Omental fat pad (tissue), 4 donors: Measurements from ENCODE around the gene ZNF514. TPM values are rescaled to one million over a fixed set of nuclear protein-coding genes. Genes with fewer than 3 reads are reported as not detected.

Experiments used
- ATAC-seq: fragments of 150-250 bp; one replicate; pipeline ENCODE4 v1.9.1; 2016; ENCODE audit warnings: mild to moderate bottlenecking, moderate library complexity; ENCODE audit not compliant: low FRiP score
- DNase-seq: peaks from one replicate; pipeline ENCODE4 v3.0.0-alpha.2; 2019; ENCODE audit warnings: low spot score
- total RNA-seq, 4 donors: library from RNA; depleted of rRNA; stranded (reverse); fragments of >200 nt; gene quantifications; one replicate each; pipeline ENCODE4 v1.1.0, GENCODE V29; 2016
- TF ChIP-seq, protein P1 (sequence below), 3 donors: fragments of 450-650 bp; IDR thresholded peaks; one replicate each; pipeline ENCODE4 v1.5.1; 2016 to 2017; ENCODE audit warnings: antibody characterized with exemption in 3 of 3, mild to moderate bottlenecking in 3 of 3, moderate library complexity in 2 of 3

The ZNF514 gene
- total RNA-seq, 4 donors from 2014 or later, result 11.0 to 28.2 (median 11.4) TPM

DNA sequence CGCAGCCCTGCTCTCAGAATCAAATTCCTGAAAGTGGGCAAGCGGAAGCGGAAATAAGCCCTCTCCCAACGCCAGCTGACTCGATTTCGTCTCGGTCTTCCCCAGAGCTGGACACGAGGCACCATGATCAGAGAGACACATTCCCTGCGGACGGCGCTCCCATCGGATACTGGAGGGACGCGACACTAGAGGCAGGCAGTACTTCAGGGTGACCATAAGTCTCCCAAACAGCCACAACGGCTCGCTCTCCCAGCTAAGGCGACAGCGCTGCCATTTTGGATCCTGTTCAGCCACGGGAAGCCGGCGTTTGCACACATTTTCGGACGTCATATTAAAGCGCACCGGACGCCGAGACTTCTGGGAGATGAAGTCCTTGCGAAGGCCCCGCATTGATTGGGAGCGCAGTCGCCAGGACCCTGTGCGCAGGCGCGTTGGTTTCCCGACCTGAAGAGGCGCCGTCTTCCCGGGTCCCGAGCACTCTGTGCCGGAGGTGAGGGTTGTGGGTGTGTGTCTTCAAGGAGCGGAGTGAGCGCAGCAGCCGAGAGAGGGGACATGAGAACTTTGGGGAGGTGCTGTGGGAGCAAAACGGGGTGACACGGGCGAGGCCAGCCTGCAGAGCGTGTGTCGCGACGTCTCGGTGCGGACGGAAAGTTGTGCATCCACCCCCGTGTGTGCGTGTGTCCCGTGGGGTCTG, 5.9 kb upstream of the ZNF514 start, which contains the start of gene ZNF2:
TSS of gene ZNF2 (plus strand) at position 439 of the 694 bp plus-strand sequence. CDS start 10,418 bp downstream, outside the sequence.
- TF ChIP-seq, protein P1, sequence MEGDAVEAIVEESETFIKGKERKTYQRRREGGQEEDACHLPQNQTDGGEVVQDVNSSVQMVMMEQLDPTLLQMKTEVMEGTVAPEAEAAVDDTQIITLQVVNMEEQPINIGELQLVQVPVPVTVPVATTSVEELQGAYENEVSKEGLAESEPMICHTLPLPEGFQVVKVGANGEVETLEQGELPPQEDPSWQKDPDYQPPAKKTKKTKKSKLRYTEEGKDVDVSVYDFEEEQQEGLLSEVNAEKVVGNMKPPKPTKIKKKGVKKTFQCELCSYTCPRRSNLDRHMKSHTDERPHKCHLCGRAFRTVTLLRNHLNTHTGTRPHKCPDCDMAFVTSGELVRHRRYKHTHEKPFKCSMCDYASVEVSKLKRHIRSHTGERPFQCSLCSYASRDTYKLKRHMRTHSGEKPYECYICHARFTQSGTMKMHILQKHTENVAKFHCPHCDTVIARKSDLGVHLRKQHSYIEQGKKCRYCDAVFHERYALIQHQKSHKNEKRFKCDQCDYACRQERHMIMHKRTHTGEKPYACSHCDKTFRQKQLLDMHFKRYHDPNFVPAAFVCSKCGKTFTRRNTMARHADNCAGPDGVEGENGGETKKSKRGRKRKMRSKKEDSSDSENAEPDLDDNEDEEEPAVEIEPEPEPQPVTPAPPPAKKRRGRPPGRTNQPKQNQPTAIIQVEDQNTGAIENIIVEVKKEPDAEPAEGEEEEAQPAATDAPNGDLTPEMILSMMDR (IDR thresholded peaks at IDR 0.05), result no peak
- peak; percentile 97 for DNase-seq
- ATAC-seq, result peak; percentile 99

DNA sequence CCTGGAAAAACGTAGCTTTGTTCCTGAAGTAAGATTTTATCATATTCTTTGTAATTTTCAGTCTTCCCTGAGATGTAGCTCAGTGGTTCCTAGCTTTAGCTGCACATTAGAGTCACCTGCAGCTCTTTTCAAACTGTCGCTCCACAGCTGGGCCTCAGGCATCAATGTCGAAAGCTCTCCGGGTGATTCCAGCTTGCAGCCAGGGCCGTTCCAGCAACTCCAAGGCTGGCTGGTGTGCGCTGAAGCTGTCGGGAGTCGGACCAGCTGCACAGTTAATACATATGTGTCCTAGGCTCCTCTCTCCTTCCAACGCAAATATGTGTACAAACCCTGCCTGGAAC, 5.4 kb upstream of the ZNF514 start:
- peak; percentile 21 for ATAC-seq
- TF ChIP-seq, protein P1 (IDR thresholded peaks at IDR 0.05), result no peak

DNA sequence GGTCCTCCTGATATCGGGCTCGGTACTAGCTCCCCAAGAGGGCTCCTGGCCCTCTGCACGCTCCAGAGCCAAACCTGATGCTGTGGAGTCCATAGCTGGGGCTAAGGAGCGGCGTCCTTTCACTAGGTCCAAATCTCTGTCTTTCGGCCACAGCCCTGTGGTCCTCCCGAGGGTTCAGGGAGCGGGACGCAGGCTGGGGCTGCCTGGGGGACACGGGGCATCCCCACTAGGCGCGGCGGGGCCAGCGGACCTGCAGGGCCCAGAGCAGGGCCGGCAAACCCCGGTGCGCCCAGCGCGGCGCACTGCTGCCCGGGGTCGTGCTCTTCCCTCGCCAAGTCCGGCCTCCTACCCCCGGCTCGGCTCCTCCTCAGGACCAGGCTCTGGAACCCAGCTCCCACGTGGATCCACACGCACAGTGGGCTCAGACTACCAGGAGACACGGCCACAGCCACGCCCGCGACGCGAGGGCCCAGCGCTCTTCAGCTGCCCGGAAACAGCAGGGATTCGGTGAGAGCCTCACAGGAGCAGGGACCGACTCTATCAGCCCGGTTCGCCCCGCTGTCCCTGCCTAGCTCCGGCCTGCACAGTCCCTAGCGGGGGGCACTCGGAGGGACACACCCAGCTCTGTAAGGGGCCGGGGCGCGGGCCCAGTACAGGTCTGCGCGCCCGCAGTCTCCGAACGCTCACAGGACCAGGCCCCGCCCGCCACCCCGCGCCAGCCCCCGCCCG, 593 bp downstream of the ZNF514 start:
- TF ChIP-seq, protein P1 (IDR thresholded peaks at IDR 0.05), result no peak
- peak; percentile 82 for ATAC-seq
- no peak for DNase-seq

More for the DNA sequence above, 5.4 kb upstream of the ZNF514 start:
- DNase-seq, result no peak

DNA sequence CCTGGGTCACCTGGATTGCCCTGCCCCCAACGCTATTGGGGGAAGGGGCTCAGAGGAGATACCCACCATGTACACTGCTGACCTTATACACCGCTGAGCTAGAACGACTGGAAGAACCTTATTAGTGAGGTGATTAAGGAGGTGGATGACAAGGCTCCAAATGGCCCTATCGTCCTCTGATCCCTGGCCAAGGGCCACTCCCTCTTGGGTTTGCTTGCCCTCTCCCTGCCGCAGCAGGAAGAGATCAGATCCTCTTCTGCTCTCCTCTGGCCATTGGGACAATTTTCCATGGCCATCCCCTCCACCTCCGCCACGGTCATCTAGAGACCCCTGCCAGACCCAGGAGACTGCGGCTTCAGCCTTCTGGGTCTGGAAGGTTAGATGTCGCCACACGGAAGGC, 1.2 kb downstream of the ZNF514 start:
- TF ChIP-seq, protein P1 (IDR thresholded peaks at IDR 0.05), result no peak
- ATAC-seq, result no peak
- DNase-seq, result no peak

DNA sequence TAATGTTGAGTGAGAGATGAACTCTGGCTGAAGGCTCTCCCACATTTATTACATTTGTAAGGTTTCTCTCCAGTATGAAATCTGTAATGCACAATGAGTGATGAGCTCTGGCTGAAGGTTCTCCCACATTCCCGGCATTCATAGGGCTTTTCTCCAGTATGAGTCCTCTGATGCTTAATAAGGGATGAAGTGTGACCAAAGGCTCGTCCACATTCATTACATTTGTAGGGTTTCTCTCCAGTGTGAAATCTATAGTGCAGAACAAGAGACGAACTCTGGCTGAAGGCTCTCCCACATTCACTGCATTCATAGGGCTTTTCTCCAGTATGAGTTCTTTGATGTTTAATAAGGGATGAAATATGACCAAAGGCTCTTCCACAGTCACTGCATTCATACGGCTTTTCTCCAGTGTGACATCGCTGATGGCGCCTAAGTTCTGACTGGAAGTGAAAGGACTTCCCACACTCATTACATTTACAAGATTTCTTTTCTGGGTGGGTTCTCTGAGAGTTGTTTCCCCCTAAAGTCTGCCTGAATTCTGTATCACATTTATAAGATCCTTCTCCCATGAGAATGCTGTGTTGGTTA, 10.2 kb downstream of the ZNF514 start:
- TF ChIP-seq, protein P1 (IDR thresholded peaks at IDR 0.05), result no peak
- ATAC-seq (no peak), DNase-seq (no peak)

DNA sequence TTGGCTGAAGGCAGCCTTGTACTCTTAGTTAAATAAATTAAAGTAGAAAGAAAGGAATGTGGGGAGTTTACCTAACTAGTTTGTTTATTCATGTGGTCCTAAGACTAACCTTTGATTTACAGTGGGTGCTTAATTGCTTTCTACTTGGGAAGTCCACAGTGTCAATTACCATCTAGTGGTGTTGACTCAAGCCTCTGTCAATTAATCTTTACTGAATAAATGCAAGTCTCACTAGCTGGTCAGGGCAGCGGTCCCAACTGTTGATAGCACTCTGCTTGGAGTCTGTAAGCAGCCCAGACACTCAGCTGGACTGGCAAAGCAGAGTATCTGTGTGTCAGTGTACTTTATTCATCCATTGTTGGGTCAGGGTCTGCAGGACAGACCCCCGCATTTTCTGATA, 15.8 kb downstream of the ZNF514 start:
- DNase-seq (no peak), ATAC-seq (no peak)
- TF ChIP-seq, protein P1 (IDR thresholded peaks at IDR 0.05), result no peak
